HepG2 (cell line): ENCODE measurements around the gene OSBPL1A. TPM values are rescaled to one million over a fixed set of nuclear protein-coding genes. Genes with fewer than 3 reads are reported as not detected.

ENCODE experiments used
- CCDC6 ChIP-seq: sonication (generic); formaldehyde crosslinking; IDR thresholded peaks from 2 replicates; pipeline ENCODE4 v1.8.1; 2022; ENCODE audit warnings: mild to moderate bottlenecking, missing genetic modification reagents, moderate library complexity
- JDP2 ChIP-seq: sonication (generic); formaldehyde crosslinking; IDR thresholded peaks from 2 replicates; pipeline ENCODE4 v1.8.1; 2022; ENCODE audit warnings: missing genetic modification reagents, borderline replicate concordance
- MED8 ChIP-seq: sonication (generic); formaldehyde crosslinking; IDR thresholded peaks from 2 replicates; pipeline ENCODE4 v1.8.1; 2023; ENCODE audit warnings: mild to moderate bottlenecking, missing genetic modification reagents; ENCODE audit not compliant: insufficient replicate concordance
- NR2F2 ChIP-seq: IDR thresholded peaks from 2 replicates; pipeline ENCODE4 v1.6.1; 2012; ENCODE audit warnings: low read depth, inconsistent platforms, borderline replicate concordance
- PRMT3 ChIP-seq: sonication (generic); formaldehyde crosslinking; IDR thresholded peaks from 2 replicates; pipeline ENCODE4 v1.8.1; 2022; ENCODE audit warnings: low read depth, mild to moderate bottlenecking, moderate library complexity, missing genetic modification reagents, borderline replicate concordance
- PTBP1 ChIP-seq: fragments of 200-400 bp; formaldehyde crosslinking; IDR thresholded peaks from 2 replicates; pipeline ENCODE4 v1.6.1; 2018; ENCODE audit warnings: low read length, low read depth; ENCODE audit not compliant: poor library complexity, severe bottlenecking
- REL ChIP-seq: sonication (generic); formaldehyde crosslinking; conservative IDR thresholded peaks from 2 replicates; pipeline ENCODE4 v1.8.0; 2022; ENCODE audit warnings: mild to moderate bottlenecking, missing genetic modification reagents, moderate library complexity
- SMARCE1 ChIP-seq: fragments of 450-650 bp; IDR thresholded peaks from 2 replicates; pipeline ENCODE4 v1.6.1; 2017; ENCODE audit warnings: borderline replicate concordance
- SNAPC2 ChIP-seq: sonication (generic); formaldehyde crosslinking; IDR thresholded peaks from 2 replicates; pipeline ENCODE4 v1.8.1; 2022; ENCODE audit warnings: mild to moderate bottlenecking, missing genetic modification reagents
- SP1 ChIP-seq, 2 experiments: fragments of 450-650 bp in 1 of 2; sonication (generic) in 1 of 2; formaldehyde crosslinking in 1 of 2; IDR thresholded peaks; 2 replicates each; pipeline versions ENCODE4 v1.4.0 to v1.6.1; 2016 to 2020; ENCODE audit warnings: missing genetic modification reagents in 1 of 2
- TBX2 ChIP-seq: sonication (generic); formaldehyde crosslinking; IDR thresholded peaks from 2 replicates; pipeline ENCODE4 v1.5.0; 2020; ENCODE audit warnings: missing genetic modification reagents, mild to moderate bottlenecking, borderline replicate concordance
- TGIF2 ChIP-seq: IDR thresholded peaks from 2 replicates; pipeline ENCODE4 v1.6.1; 2016; ENCODE audit warnings: control low read depth, missing compliant biosample characterization
- ZMYM2 ChIP-seq: sonication (generic); formaldehyde crosslinking; IDR thresholded peaks from 2 replicates; pipeline ENCODE4 v1.8.0; 2022; ENCODE audit warnings: mild to moderate bottlenecking, missing genetic modification reagents
- ZNF44 ChIP-seq: sonication (generic); formaldehyde crosslinking; IDR thresholded peaks from 2 replicates; pipeline ENCODE4 v1.5.1; 2020; ENCODE audit warnings: mild to moderate bottlenecking, missing genetic modification reagents
- ZNF589 ChIP-seq: sonication (generic); formaldehyde crosslinking; conservative IDR thresholded peaks from 2 replicates; pipeline ENCODE4 v1.8.0; 2022; ENCODE audit warnings: mild to moderate bottlenecking, moderate library complexity, missing genetic modification reagents
- ZNF83 ChIP-seq: sonication (generic); formaldehyde crosslinking; IDR thresholded peaks from 2 replicates; pipeline ENCODE4 v1.4.0; 2020; ENCODE audit warnings: missing genetic modification reagents, mild to moderate bottlenecking, borderline replicate concordance
- polyA plus RNA-seq, 8 experiments: library from polyadenylated mRNA; depleted of rRNA in 3 of 8; stranded (reverse) in 7 of 8; unstranded in 1 of 8; fragments of >200 nt; fragmentation: Illumina TruSeq in 4 of 8; extraction: Trizol in 4 of 8; gene quantifications; 2 replicates each; pipeline versions ENCODE4 v1.2.1 to v1.2.3, GENCODE V29; 2011 to 2016; ENCODE audit warnings: low read depth in 4 of 8, missing spikeins in 1 of 8, mixed read lengths in 1 of 8; ENCODE audit not compliant: insufficient read depth in 1 of 8
- total RNA-seq, 5 experiments: library from RNA; depleted of rRNA; stranded (reverse); fragments of >200 nt; fragmentation: Illumina TruSeq; extraction: Trizol; gene quantifications; 2 replicates each; pipeline ENCODE4 v1.2.3, GENCODE V29; 2016; ENCODE audit warnings: low read depth in 1 of 5
- TF ChIP-seq, protein P1 (sequence below): sonication (generic); formaldehyde crosslinking; conservative IDR thresholded peaks from 2 replicates; pipeline ENCODE4 v1.5.0; 2020; ENCODE audit warnings: missing genetic modification reagents
- TF ChIP-seq, protein P2 (sequence below): sonication (generic); formaldehyde crosslinking; IDR thresholded peaks from 2 replicates; pipeline ENCODE4 v1.4.0; 2020; ENCODE audit warnings: missing genetic modification reagents
- TF ChIP-seq, protein P3 (sequence below): sonication (generic); formaldehyde crosslinking; IDR thresholded peaks from 2 replicates; pipeline ENCODE4 v1.4.0; 2020; ENCODE audit warnings: mild to moderate bottlenecking, missing genetic modification reagents
- TF ChIP-seq, protein P4 (sequence below): sonication (generic); formaldehyde crosslinking; conservative IDR thresholded peaks from 2 replicates; pipeline ENCODE4 v1.4.0; 2020; ENCODE audit warnings: mild to moderate bottlenecking, missing genetic modification reagents, moderate library complexity

OSBPL1A gene
- total and polyA plus RNA-seq, 2 of the 13 experiments (the other 11 are each of a cell fraction or from before 2014, with no cell fraction given): 0.02 TPM; not detected in 1

- TF ChIP-seq, protein P1, sequence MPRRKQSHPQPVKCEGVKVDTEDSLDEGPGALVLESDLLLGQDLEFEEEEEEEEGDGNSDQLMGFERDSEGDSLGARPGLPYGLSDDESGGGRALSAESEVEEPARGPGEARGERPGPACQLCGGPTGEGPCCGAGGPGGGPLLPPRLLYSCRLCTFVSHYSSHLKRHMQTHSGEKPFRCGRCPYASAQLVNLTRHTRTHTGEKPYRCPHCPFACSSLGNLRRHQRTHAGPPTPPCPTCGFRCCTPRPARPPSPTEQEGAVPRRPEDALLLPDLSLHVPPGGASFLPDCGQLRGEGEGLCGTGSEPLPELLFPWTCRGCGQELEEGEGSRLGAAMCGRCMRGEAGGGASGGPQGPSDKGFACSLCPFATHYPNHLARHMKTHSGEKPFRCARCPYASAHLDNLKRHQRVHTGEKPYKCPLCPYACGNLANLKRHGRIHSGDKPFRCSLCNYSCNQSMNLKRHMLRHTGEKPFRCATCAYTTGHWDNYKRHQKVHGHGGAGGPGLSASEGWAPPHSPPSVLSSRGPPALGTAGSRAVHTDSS (CRISPR knock-in tag): no peak
- TF ChIP-seq CCDC6 (CRISPR knock-in tag) (no peak), TBX2 (CRISPR knock-in tag) (peak; percentile 98), SMARCE1 (no peak), PTBP1 (no peak), JDP2 (no peak; the same call in 1 of the 2 replicates), ZNF83 (CRISPR knock-in tag) (no peak), NR2F2 (0 out of 2 replicates have a peak, but pooled peaks have one; percentile 12), SNAPC2 (CRISPR knock-in tag) (0 out of 2 replicates have a peak, but pooled peaks have one; percentile 67), MED8 (CRISPR knock-in tag) (no peak), REL (CRISPR knock-in tag) (no peak), TGIF2 (CRISPR knock-in tag) (peak; percentile 80; the same call in 1 of the 2 replicates), ZMYM2 (CRISPR knock-in tag) (peak; percentile 42; the same call in 1 of the 2 replicates), PRMT3 (CRISPR knock-in tag) (no peak), ZNF589 (CRISPR knock-in tag) (peak; percentile 58; the same call in 1 of the 2 replicates), SP1 (IDR thresholded peaks at IDR 0.05) (no peak), SP1 (CRISPR knock-in tag; IDR thresholded peaks at IDR 0.05) (no peak), ZNF44 (no peak)
- TF ChIP-seq, protein P2, sequence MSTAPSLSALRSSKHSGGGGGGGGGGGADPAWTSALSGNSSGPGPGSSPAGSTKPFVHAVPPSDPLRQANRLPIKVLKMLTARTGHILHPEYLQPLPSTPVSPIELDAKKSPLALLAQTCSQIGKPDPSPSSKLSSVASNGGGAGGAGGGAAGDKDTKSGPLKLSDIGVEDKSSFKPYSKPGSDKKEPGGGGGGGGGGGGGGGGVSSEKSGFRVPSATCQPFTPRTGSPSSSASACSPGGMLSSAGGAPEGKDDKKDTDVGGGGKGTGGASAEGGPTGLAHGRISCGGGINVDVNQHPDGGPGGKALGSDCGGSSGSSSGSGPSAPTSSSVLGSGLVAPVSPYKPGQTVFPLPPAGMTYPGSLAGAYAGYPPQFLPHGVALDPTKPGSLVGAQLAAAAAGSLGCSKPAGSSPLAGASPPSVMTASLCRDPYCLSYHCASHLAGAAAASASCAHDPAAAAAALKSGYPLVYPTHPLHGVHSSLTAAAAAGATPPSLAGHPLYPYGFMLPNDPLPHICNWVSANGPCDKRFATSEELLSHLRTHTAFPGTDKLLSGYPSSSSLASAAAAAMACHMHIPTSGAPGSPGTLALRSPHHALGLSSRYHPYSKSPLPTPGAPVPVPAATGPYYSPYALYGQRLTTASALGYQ (CRISPR knock-in tag): no peak
- TF ChIP-seq, protein P3, sequence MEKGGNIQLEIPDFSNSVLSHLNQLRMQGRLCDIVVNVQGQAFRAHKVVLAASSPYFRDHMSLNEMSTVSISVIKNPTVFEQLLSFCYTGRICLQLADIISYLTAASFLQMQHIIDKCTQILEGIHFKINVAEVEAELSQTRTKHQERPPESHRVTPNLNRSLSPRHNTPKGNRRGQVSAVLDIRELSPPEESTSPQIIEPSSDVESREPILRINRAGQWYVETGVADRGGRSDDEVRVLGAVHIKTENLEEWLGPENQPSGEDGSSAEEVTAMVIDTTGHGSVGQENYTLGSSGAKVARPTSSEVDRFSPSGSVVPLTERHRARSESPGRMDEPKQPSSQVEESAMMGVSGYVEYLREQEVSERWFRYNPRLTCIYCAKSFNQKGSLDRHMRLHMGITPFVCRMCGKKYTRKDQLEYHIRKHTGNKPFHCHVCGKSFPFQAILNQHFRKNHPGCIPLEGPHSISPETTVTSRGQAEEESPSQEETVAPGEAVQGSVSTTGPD: no peak
- TF ChIP-seq, protein P4, sequence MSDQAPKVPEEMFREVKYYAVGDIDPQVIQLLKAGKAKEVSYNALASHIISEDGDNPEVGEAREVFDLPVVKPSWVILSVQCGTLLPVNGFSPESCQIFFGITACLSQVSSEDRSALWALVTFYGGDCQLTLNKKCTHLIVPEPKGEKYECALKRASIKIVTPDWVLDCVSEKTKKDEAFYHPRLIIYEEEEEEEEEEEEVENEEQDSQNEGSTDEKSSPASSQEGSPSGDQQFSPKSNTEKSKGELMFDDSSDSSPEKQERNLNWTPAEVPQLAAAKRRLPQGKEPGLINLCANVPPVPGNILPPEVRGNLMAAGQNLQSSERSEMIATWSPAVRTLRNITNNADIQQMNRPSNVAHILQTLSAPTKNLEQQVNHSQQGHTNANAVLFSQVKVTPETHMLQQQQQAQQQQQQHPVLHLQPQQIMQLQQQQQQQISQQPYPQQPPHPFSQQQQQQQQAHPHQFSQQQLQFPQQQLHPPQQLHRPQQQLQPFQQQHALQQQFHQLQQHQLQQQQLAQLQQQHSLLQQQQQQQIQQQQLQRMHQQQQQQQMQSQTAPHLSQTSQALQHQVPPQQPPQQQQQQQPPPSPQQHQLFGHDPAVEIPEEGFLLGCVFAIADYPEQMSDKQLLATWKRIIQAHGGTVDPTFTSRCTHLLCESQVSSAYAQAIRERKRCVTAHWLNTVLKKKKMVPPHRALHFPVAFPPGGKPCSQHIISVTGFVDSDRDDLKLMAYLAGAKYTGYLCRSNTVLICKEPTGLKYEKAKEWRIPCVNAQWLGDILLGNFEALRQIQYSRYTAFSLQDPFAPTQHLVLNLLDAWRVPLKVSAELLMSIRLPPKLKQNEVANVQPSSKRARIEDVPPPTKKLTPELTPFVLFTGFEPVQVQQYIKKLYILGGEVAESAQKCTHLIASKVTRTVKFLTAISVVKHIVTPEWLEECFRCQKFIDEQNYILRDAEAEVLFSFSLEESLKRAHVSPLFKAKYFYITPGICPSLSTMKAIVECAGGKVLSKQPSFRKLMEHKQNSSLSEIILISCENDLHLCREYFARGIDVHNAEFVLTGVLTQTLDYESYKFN (CRISPR knock-in tag): peak; percentile 90
Observed at GRCh38 chr18:24112874-24113615, 284.6 kb downstream of the OSBPL1A start (continued).
